Heart right ventricle (tissue), 16 donors: ENCODE results near the gene GPD1L. TPM values are rescaled to one million over a fixed set of nuclear protein-coding genes. Genes with fewer than 3 reads are reported as not detected.
A peak's percentile ranks its signal among the peaks of the same experiment; 100 is the strongest.

ENCODE experiments used
- ATAC-seq, 8 donors: fragments of 200-7000 bp; cut with Tn5 transposase; one replicate each; pipeline ENCODE4 v1.9.1; 2020; ENCODE audit warnings: mild to moderate bottlenecking in 8 of 8, moderate library complexity in 8 of 8, moderate number of reproducible peaks in 1 of 8
- DNase-seq, 2 donors: peaks; one replicate each; pipeline ENCODE4 v3.0.0-alpha.2; 2020
- H3K27ac ChIP-seq, 10 donors: fragments of 200-600 bp; sonication (generic) in 2 of 10; one replicate each; pipeline versions ENCODE4 v1.5.0 to v1.8.0; 2020 to 2022; ENCODE audit warnings: mild to moderate bottlenecking in 3 of 10
- H3K27me3 ChIP-seq, 7 donors: fragments of 200-600 bp; one replicate each; pipeline ENCODE4 v1.8.0; 2021 to 2022; ENCODE audit warnings: mild to moderate bottlenecking in 2 of 7
- H3K36me3 ChIP-seq, 9 donors: fragments of 200-600 bp; sonication (generic) in 1 of 9; one replicate each; pipeline versions ENCODE4 v1.5.0 to v1.8.0; 2020 to 2022; ENCODE audit warnings: mild to moderate bottlenecking in 2 of 9
- H3K4me1 ChIP-seq, 9 donors: fragments of 200-600 bp; sonication (generic) in 1 of 9; one replicate each; pipeline versions ENCODE4 v1.5.0 to v1.8.0; 2020 to 2022; ENCODE audit warnings: mild to moderate bottlenecking in 4 of 9
- H3K4me3 ChIP-seq, 10 donors: fragments of 200-600 bp; sonication (generic) in 2 of 10; one replicate each; pipeline versions ENCODE4 v1.5.0 to v1.8.0; 2020 to 2022; ENCODE audit warnings: mild to moderate bottlenecking in 7 of 10, moderate library complexity in 2 of 10
- H3K9me3 ChIP-seq, 11 donors: fragments of 200-600 bp in 10 of 11; sonication (generic) in 2 of 11; one replicate each; pipeline versions ENCODE4 v1.5.0 to v1.8.0; 2013 to 2022; ENCODE audit warnings: mild to moderate bottlenecking in 2 of 11, control low read depth in 1 of 11, moderate library complexity in 1 of 11
- WGBS, 2 donors: extraction: QIAGEN DNeasy Blood & Tissue Kit; methylation state at CpG; one replicate each; pipeline ENCODE4 v1.1.7; 2013; ENCODE audit warnings: inconsistent platforms in 1 of 2; 5-methylcytosine and 5-hydroxymethylcytosine counted together
- intact Hi-C, 10 donors: fragments of 100-400 bp; cut with DNase I; formaldehyde crosslinking; loops; one replicate each; pipeline versions ENCODE4 v1.11.1 to v1.14.2; 2022
- polyA plus RNA-seq, 2 donors: library from polyadenylated mRNA; stranded (reverse); fragments of 200-250 nt; gene quantifications; one replicate each; pipeline ENCODE4 v1.2.3, GENCODE V29; 2013
- total RNA-seq, 10 donors: library from RNA; stranded (reverse); fragmentation: NEBNext Ultra II Directional in 3 of 10; extraction: Animal tissue kit (Norgen Biotek cat#: 25700) in 3 of 10; gene quantifications; one replicate each; pipeline versions ENCODE4 v1.2.1 to v1.2.4, GENCODE V29; 2021 to 2023
- TF ChIP-seq, protein P1 (sequence below), 9 donors: fragments of 200-600 bp; sonication (generic) in 2 of 9; IDR thresholded peaks; one replicate each; pipeline versions ENCODE4 v1.5.0 to v1.8.0; 2021 to 2022; ENCODE audit warnings: antibody characterized with exemption in 9 of 9, mild to moderate bottlenecking in 5 of 9, moderate library complexity in 1 of 9
- donor health status: Arrhythmogenic right ventricular cardiomyopathy.
- donor health status: ischemic (EF 13 %, LVEDD 7.1; RV severe dilation, severe dysfunction).
- donor health status: healthy with polysubstance abuse.
- donor health status: DM: no; HTN: yes; CAD: no.
- donor health status: DM: no; HTN: no; CAD: no.
- donor health status: ischemic (EF 25% LVEDD 6.9; RV normal size, moderate dysfunction).
- donor health status: ischemic (EF 25% LVEDD 5.7; RV mildly dilated, moderate dysfunction).
- donor health status: healthy.
- donor health status: DM: yes; HTN: yes; CAD: no.
- donor health status: Ischemic cardiomyopathy.
- donor health status: ischemic (EF 35%, LVEDD 5.7; RV mildly dilated, moderate dysfunction).
- donor health status: nonischemic (EF 11% LVEDD 7.7; RV severe dilation, severe dysfunction).
- donor health status: DM: yes; HTN: yes; CAD: no.
- donor health status: PGD.
- donor health status: ischemic (EF 29% LVEDD 5.4; RV normal size, mild dysfunction).
- donor health status: nonischemic (EF 23%, LVEDD 6.1; RV moderate dilation, normal function).

The GPD1L gene
- total and polyA plus RNA-seq, 12 donors = 71.0 to 349 (median 177) TPM

DNA sequence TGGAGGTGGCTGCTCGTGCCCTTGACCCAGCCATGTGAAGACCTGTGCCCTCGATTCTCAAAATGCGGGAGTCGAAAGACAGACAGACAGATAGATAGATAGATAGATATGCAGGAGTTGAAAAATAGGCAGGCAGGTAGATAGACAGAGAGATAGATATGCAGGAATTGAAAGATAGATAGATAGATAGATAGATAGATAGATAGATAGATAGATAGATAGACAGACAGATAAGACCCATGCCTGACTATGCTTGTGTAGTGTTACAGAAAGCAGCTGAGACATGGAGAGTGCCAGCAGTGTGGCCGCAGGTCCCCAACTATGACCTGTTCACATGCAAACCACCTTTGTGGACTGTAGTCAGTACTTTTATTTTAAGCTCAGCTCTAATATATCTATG lies 17.2 kb downstream of the GPD1L start:
- Histone ChIP-seq H3K4me1 (peaks cover 0 to 44% (median 29%) of the 10 kb centered on the region in 9 donors), H3K9me3 (no peaks in the 10 kb centered on the region), H3K36me3 (no peaks in the 10 kb centered on the region), H3K27ac (peak overlapping the region in 3 of 10 donors; percentile 2 to 38 (median 5)), H3K27me3 (no peaks in the 10 kb centered on the region), H3K4me3 (no peak overlapping the region)
- DNase-seq = no peak
- no peak for ATAC-seq
- WGBS, 2 donors = 91 to 94% methylated on average over 5 of the region's 5 CpGs
- intact Hi-C loops = no loop called here
- TF ChIP-seq, protein P1, sequence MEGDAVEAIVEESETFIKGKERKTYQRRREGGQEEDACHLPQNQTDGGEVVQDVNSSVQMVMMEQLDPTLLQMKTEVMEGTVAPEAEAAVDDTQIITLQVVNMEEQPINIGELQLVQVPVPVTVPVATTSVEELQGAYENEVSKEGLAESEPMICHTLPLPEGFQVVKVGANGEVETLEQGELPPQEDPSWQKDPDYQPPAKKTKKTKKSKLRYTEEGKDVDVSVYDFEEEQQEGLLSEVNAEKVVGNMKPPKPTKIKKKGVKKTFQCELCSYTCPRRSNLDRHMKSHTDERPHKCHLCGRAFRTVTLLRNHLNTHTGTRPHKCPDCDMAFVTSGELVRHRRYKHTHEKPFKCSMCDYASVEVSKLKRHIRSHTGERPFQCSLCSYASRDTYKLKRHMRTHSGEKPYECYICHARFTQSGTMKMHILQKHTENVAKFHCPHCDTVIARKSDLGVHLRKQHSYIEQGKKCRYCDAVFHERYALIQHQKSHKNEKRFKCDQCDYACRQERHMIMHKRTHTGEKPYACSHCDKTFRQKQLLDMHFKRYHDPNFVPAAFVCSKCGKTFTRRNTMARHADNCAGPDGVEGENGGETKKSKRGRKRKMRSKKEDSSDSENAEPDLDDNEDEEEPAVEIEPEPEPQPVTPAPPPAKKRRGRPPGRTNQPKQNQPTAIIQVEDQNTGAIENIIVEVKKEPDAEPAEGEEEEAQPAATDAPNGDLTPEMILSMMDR (IDR thresholded peaks at IDR 0.05) = no peak

DNA sequence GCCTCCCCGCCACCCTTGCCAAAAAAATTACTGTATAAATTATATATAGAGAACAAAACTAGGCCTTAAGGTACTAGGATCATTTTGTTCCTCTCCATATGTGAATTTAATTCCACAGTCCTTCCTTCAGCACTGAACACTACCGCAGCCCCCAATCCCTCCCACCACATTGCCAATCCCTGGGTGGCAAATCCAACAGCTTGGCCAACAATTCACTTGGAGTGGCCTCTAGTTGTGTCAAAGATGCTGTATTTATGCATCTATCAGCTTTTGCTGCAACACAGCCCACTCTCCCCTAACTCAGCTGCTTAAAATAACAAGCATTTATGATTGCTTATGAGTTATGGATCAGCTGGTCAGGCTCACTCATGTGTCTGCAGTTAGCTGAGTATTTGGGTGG lies 18.6 kb downstream of the GPD1L start:
- Histone ChIP-seq H3K4me3 (no peak overlapping the region), H3K27me3 (no peaks in the 10 kb centered on the region), H3K4me1 (peaks cover 3 to 45% (median 23%) of the 10 kb centered on the region in 9 donors), H3K9me3 (no peaks in the 10 kb centered on the region), H3K36me3 (peaks cover 0 to 10% (median 0%) of the 10 kb centered on the region in 9 donors), H3K27ac (peak overlapping the region in 6 of 10 donors; percentile 4 to 72 (median 41))
- ATAC-seq (no peak), DNase-seq (no peak)
- 97 to 100% methylated on average over 2 of the region's 2 CpGs for WGBS, 2 donors
- intact Hi-C loops = loop anchor here in 1 of 10 donors (5.0 kb wide), 1 partner anchor 78 kb away; no protein-coding TSS in a partner anchor
- TF ChIP-seq, protein P1 (IDR thresholded peaks at IDR 0.05) = no peak

DNA sequence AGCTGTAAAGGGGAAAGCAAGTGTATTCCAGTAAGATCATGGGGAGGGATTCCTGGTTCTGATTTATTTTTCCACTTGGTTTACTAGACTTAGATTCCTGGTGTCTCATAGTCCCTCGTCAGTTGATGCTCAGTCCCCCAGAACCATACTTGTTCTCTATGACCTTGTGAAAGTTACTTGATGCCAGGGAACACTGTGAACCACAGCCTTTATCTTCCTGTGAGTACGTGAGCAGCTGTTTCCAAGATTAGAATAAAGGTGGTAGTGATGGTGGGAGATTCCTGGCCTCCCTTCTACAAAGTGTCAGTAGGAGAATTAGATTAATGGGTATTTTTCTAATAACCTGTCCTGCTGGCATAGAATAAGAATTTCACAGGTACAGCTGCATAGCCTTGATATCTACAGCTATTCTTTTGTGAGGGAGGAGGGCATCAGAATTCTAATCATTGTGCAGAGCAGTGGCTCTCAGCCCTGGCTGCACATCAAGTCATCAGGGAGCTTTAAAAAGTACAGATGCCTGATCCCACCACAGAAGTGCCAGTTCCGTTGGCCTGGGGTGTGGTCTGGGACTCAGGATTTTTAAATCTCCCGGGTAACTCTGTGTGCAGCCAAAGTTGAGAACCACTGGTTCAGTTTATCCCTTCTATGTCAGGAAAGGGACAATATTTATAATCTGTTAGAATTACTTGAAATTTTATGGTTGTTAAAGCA lies 20.0 kb downstream of the GPD1L start:
- H3K27me3 ChIP-seq = no peaks in the 10 kb centered on the region
- ATAC-seq = peak in 7 of 8 donors; percentile 59 to 94 (median 85)
- no peak overlapping the region for H3K4me3 ChIP-seq
- peak overlapping the region in 9 of 10 donors; percentile 4 to 72 (median 45) for H3K27ac ChIP-seq
- TF ChIP-seq, protein P1 (IDR thresholded peaks at IDR 0.05) = no peak
- H3K4me1 ChIP-seq = peaks cover 3 to 44% (median 24%) of the 10 kb centered on the region in 9 donors
- DNase-seq = peak; percentile 29 to 33
- H3K36me3 ChIP-seq = peaks cover 0 to 25% (median 0%) of the 10 kb centered on the region in 9 donors
- intact Hi-C loops = loop anchor here in 2 of 10 donors (1.0 to 5.0 kb wide), 3 partner anchors 15 to 79 kb away; partner anchors contain the start of gene GPD1L (in 2 of the 2)
- WGBS, 2 donors = 47 to 53% methylated on average over 4 of the region's 4 CpGs
- no peaks in the 10 kb centered on the region for H3K9me3 ChIP-seq

DNA sequence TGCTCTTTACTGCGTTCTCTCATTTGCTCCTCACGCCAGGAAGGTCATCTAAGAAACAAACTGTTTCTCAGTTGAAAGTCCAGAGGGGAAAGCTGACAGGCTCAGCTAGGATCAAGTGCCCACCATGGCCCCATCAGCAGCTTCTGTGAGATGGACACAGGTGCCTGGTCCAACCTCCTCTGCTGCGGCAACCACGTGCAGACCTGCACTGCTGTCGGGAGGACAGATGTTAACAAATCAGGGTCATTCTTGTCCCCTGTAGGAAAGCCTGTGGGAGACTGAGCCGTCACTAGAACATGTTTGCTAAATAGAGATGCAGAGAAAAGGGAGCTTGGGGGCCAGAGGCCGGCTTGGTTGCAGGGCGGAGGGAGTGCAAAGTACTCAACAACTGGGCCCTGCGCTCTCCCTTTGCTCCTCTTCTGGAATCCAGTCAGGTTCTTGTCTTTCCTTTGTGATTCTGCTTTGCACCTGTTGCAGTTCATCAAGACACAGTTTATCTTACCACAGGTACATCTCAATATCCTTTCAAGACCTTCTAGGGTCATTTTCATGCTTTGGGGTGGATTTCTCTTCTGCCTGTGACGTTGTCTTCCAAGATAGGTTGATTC lies 20.9 kb downstream of the GPD1L start:
- peaks cover 0 to 28% (median 0%) of the 10 kb centered on the region in 9 donors for H3K36me3 ChIP-seq
- H3K27me3 ChIP-seq = no peaks in the 10 kb centered on the region
- ATAC-seq (peak in 4 of 8 donors; percentile 6 to 18 (median 12)), DNase-seq (no peak)
- H3K9me3 ChIP-seq = no peaks in the 10 kb centered on the region
- TF ChIP-seq, protein P1 (IDR thresholded peaks at IDR 0.05) = no peak
- intact Hi-C loops = loop anchor here in 2 of 10 donors (2.0 to 5.0 kb wide), 2 partner anchors 21 to 80 kb away; partner anchors contain the start of gene GPD1L (in 2 of the 2)
- WGBS, 2 donors = 76 to 84% methylated on average over 10 of the region's 10 CpGs
- peak overlapping the region in 9 of 10 donors; percentile 16 to 72 (median 49) for H3K27ac ChIP-seq
- H3K4me3 ChIP-seq = no peak overlapping the region
- peaks cover 3 to 51% (median 25%) of the 10 kb centered on the region in 9 donors for H3K4me1 ChIP-seq
